NCI-H460 (cell line): ENCODE data around the gene SEC61A1. TPM values are rescaled to one million over a fixed set of nuclear protein-coding genes. Genes with fewer than 3 reads are reported as not detected.

Experiments
- DNase-seq: peaks from one replicate; pipeline ENCODE4 v3.0.0-alpha.2; 2016; ENCODE audit warnings: low read depth; ENCODE audit errors: extremely low read depth
- total RNA-seq: library from RNA; depleted of rRNA; stranded (reverse); fragments of >200 nt; shearing (Covaris generic); gene quantifications from 2 replicates; pipeline ENCODE4 v1.2.3, GENCODE V29; 2014

The SEC61A1 gene
- total RNA-seq, 1 experiment from 2014 or later: 133 TPM

DNA sequence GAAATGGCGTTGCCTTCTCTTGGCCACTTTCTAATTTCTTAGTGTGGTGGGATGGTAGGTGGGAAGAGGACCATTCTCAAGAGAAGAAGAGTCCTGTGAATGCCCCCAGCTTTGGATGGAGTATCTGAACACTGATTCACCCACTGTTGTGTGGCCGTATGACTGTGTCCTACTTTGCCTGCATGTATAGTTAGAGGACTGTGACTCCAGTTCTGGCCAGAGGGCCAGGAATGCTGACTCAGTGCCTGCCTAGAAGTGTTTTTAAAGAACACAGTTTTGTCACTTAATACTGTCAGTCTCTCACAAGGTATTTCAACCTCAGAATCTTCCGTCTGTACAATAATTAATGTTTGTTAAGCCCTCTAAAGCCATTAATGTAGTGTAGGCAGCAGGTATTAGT, 2.1 kb downstream of the SEC61A1 start:
- no peak for DNase-seq

DNA sequence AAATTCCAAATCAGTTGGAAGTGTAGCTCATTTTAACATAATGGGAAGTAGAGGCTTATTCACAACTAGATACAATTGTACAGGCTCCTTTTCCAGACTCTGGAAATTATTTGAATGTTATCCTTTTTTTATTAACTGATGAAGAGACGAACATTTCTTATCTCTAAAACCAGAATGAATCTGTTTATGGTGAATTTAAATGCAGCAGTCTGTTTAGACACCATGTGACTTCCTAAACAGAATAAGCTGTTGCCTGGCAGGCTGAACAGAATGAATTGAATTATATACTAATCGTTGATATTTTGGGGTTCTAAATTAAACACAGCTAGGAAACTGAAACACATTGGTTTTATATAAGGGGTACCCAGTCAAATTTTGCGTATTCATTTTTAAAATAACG, 4.0 kb downstream of the SEC61A1 start:
- DNase-seq: no peak

DNA sequence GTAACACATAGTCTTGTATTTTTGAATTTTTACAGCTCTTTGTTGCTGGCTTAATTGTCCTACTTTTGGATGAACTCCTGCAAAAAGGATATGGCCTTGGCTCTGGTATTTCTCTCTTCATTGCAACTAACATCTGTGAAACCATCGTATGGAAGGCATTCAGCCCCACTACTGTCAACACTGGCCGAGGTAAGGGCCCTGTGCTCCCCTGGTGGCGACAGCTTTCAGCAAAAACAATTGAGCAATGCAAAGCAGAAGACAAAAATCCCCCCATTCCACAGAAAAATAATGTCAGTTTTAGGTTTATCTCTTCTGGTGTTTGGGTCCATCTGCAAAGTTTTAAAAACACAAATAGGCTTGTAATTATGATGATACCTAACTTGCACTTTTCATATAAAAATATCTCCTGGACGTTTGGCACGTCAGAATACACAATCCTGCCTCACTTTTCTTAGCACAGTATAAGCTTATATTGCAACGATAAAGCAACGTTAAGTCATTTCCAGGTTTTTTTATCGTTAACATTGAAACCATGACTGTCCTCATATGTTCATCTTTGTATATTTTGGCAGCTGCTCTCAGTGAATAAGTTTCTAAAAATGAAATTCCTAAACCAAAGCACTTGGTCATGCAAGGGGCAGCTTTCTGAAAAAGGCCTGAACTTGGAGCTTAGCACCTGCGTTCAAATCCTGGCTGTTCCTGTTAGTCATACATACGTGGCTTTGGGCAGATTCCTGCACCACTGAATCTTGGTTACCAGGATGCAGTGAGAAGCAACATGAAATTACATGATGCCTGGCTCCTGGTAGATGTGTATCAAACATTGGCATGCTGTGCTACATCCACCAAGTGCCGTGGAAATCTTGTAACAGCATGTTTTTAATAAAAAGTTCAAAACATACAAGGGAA, 8.5 kb downstream of the SEC61A1 start:
- peak; percentile 91 for DNase-seq

DNA sequence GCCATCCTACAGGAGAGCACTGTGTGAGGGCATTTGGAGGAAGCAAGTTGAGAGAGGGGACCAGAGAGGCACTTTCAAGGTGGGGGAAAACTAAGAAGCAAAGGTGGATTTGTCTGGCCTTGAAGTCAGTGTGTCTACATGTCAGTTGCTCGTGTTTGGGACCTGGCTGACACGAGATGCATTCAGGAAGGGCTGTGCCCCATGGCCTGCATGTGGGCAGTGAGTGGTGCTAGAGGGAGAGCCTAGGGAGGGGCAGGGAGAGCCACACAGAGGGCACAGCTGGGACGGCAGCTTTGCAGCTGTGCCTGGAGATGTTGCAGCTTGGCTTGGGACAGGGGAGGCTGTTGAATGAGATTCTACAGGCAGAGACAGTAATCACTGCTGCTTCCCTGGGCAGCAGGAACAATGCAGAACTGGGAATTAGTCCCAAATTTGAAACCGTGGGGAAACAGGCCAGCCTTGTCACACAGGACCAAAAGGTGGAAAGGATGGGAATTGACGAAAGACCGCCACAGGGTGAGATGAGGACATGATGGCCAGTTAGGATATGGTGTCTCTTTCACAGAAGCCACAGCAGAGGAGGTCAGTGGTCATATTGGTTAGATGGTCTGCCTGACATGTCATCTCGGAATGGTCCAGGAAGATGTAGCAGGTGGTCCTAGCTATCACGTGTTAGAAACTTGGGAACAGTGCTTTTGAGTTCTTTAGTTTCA, 10.0 kb downstream of the SEC61A1 start:
- DNase-seq: no peak

DNA sequence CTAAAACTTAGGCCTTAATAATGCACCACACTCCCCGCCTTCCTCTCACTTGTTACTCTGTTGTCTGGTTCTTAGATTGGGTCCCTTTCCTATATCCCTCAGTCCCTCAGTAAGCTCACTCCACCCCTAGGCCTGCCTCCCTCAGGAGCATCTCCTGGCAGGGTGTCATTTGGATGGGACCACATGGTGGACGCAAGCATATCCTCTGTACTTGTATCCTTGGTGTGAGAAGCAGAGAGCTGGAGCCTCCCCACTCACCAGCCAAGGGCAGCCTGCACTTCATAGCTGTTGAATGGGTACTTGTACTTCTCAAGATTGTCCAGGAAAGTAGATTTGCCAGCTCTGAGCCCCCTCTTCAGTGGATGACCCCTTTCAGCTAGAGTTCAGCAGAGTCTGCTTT, 11.6 kb downstream of the SEC61A1 start:
- DNase-seq: no peak

DNA sequence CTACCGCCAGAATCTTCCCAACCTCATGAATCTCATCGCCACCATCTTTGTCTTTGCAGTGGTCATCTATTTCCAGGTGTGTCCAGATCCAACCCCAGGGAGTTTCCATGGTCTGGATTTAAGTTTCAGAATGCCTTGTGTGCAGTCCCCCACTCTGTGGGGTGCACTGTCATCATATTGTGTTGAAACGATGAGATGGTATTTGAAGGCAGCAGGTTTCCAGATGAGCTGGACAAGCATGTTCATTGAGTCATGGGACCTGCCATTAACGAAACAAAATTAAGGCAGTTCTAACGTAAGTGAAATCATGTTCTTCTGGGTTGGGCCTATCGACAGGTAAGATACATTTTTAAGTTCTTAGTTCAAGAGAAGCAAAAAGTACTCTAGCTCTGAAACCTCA, 12.7 kb downstream of the SEC61A1 start:
- no peak for DNase-seq

DNA sequence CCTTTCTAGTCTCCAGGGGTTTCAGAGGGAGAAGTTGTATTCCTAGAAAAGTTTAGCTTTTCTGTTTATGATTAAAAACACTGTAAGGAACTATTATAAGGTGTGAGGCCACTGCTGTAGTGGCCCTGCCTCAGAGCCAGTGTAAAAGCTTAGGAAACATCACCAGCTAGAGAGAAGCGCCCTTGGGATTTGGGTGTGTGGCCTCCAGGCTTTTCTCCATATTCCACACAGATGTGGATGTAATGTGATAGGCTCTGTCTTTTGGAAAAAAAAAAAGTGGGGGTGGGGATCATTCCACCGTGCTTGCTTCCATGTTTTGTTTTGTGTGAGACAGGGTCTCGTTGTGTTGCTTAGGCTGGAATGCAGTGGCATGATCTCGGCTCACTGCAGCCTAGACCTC, 13.9 kb downstream of the SEC61A1 start:
- no peak for DNase-seq

DNA sequence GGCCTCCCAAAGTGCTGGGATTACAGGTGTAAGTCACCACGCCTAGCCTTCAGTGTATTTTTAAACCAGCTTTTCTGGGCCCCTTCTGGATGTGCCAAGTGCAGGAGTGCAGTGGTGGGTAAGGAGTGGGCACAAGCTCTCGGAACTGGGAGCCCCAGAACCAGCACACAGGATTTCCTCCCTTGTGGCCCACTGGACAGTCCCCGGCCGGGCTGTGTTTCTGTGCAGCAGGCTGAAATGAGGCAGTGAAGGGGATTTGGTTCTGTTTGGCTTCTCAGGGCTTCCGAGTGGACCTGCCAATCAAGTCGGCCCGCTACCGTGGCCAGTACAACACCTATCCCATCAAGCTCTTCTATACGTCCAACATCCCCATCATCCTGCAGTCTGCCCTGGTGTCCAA, 14.4 kb downstream of the SEC61A1 start:
- no peak for DNase-seq

DNA sequence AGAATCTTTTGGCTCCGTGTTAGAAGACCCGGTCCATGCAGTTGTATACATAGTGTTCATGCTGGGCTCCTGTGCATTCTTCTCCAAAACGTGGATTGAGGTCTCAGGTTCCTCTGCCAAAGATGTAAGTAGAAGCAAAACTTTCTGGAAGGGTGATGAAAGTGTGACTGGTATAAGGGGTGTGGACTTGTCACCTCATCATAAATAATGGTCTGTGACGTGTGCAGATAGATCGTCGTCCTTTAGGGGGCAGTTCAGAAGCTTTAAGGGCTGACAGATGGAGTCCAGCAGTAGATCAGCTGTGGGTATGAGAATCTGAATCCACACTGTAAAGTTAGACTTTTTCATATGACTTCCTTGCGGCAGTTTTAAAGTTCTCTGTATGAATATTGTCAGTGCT, 15.3 kb downstream of the SEC61A1 start:
- DNase-seq: no peak

DNA sequence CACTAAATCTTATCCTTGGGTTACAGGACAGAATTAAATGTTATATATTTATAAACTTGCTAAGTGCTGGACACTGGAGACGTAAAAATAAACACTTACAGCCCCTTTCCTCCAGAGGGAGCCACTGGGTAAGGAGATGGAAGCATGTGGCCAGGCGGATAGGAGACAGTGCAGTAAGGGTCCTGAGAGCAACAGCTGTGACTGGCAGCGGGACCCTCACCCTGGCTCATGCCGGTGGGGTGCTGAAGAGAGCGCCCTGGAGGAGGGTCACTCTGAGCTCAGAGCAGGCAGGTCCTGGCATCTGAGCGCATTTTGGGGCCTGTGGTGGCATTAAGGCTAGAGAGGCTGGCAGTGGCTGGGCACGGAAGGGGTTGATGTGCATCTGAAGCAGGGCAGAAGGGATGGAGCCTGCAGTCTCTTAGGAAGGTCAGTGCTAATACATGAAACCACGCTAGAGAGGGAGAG, 16.0 kb downstream of the SEC61A1 start:
- DNase-seq: peak; percentile 58

DNA sequence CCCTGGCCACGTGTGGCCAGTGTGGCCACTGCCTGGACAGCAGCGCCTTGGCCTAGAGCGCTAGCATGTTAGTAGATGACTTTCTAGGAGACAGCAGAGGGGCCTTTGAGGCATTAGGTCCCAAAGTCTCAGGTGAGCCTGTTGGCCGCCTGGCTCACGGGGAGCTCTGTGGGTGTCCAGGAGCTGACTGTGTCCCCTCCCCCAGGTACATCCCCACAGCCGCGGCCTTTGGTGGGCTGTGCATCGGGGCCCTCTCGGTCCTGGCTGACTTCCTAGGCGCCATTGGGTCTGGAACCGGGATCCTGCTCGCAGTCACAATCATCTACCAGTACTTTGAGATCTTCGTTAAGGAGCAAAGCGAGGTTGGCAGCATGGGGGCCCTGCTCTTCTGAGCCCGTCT, 17.0 kb downstream of the SEC61A1 start:
- no peak for DNase-seq

DNA sequence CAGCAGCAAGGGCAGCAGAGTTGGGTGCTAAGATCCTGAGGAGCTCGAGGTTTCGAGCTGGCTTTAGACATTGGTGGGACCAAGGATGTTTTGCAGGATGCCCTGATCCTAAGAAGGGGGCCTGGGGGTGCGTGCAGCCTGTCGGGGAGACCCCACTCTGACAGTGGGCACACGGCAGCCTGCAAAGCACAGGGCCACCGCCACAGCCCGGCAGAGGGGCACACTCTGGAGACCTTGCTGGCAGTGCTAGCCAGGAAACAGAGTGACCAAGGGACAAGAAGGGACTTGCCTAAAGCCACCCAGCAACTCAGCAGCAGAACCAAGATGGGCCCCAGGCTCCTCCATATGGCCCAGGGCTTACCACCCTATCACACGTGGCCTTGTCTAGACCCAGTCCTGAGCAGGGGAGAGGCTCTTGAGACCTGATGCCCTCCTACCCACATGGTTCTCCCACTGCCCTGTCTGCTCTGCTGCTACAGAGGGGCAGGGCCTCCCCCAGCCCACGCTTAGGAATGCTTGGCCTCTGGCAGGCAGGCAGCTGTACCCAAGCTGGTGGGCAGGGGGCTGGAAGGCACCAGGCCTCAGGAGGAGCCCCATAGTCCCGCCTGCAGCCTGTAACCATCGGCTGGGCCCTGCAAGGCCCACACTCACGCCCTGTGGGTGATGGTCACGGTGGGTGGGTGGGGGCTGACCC, 18.8 kb downstream of the SEC61A1 start:
- DNase-seq: no peak

DNA sequence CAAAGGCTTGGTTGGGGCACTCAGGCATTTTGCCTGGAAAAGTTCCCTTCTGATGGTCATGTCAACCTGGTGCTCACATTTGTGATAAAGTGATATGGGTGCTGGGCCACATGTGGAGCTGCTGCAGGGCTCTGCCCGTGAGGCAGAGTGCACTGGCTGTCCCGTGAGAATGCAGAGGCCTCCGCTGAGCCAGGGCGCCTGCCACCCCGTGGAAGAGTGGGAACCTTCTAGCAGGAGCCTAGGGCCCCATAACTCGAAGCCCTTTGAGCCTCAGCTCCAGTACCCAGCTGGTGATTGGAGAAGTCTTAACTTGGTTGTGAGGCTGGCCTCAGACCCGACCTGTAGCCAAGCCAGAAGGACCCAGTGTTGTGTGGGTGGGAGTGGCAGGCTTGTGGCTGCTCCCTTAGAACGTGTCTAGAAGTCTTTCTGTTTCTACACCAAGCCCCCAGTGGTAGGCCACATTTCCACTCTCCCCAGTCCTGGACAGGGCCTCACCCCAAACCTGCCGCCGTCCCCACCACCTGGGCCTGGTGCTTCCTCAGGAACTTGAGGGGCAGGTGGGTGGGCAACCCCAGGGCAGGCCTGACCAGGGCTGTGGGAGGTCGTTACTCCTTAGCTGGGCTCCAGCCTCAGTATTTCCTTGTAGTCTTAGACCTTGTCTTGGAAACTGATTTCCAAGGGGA, 19.7 kb downstream of the SEC61A1 start:
- DNase-seq: no peak

DNA sequence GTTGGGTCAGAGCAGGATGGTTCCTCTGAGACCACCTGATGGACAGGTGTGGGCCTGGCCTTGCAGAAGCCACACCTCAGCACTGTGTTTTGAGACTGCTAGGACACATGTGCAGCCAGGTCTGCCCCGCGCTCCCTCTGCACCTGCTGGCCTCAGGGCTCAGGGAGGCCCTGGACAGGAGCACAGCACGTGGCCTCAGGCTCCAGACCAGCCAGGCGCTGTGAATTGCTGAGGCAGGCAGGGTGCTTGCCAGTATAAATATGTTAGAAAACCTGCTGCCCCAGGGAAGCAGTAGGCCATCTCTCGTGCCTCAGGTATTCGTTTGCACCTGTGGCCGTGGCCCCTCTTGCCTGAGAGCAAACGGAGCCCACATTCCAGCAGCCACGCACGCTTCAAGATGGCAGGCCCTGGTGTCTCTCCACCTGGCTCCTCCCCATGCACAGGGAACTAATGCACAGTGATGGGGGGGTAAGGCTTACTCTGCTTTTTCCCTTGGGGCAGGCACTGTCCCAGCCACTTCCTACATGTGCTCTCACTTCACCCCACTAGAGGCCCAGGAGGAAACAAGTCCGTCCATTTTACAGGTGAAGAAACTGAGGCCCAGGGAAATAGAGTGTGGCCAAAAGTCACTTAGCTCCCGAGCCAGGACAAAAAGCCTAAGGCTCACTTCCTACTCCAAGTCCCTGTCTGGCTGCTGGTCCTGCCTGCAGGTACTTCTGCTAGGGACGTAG, 20.4 kb downstream of the SEC61A1 start:
- DNase-seq: no peak

DNA sequence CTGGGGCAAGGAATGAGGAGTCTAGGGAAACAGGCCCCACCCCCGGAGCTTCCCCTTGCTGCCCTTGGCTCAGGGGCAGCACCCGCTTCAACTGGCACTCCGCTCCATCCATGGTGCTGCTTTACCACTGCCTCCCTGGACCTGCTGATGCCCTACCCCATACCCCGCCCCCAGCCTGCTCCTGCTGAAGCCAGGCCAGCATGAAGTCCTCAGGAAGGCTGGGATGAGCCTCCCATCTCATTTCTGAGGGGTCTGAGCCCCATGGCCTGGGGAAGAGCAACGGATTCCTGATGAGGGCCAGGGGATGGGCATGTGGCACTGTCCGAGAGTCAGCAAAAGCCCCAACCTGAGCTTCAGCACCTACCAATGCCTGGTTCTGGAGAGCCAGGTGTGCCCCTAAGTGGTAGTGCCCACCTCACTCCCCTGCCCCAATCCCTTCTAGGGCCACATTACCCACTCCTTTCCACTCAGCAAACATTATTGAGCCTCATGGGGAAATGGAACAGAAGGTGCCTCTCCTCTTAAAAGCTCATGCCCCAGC, 21.0 kb downstream of the SEC61A1 start:
- DNase-seq: no peak

DNA sequence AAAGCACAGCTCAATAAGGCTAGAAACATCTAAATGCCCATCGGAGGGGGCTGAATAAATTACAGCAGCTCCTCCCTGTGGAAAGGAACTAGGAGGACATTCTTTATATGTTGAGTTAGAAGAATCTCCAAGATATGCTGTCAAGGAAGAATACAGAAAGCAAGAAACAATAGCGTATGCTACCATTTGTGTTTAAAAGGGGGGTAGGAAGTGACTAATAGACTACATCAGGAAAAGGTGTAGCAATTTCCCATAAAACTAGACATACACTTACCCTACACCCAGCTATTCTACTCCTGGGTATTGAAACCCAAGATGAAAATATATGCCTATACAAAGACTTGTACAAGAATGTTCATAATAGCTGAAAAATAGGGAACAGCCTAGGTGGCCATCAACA, 21.6 kb downstream of the SEC61A1 start:
- no peak for DNase-seq

DNA sequence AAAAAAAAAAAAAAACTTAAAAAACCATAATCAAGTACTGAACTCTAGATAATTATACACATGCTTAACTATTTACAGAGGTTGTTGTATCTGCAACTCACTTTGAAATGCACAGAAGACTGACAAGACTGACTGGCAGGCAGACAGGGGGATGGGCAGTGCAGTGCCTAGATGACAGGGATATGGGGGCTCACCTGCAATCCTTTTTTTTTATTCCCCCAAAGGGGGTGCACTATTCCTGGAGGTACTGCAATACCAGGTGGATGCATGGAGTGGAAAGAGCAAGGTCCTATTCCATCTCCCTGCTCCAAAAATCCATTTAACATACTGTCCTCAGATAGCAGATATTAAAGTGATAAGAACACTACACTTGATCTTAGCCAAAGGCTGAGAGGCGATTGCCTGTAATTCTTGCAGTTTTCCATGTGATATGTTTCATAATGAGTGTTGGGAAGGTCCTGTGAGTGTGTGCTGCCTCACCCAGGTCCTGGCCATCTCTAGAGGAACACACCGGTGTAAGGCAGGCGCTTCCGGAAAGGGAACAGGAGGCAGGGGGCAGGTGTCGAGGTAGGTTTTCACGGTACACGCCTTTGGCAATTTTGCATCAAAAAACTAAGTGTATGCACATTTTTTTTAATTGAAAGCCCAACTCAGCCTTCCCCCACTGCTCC, 22.7 kb downstream of the SEC61A1 start:
- DNase-seq: no peak

DNA sequence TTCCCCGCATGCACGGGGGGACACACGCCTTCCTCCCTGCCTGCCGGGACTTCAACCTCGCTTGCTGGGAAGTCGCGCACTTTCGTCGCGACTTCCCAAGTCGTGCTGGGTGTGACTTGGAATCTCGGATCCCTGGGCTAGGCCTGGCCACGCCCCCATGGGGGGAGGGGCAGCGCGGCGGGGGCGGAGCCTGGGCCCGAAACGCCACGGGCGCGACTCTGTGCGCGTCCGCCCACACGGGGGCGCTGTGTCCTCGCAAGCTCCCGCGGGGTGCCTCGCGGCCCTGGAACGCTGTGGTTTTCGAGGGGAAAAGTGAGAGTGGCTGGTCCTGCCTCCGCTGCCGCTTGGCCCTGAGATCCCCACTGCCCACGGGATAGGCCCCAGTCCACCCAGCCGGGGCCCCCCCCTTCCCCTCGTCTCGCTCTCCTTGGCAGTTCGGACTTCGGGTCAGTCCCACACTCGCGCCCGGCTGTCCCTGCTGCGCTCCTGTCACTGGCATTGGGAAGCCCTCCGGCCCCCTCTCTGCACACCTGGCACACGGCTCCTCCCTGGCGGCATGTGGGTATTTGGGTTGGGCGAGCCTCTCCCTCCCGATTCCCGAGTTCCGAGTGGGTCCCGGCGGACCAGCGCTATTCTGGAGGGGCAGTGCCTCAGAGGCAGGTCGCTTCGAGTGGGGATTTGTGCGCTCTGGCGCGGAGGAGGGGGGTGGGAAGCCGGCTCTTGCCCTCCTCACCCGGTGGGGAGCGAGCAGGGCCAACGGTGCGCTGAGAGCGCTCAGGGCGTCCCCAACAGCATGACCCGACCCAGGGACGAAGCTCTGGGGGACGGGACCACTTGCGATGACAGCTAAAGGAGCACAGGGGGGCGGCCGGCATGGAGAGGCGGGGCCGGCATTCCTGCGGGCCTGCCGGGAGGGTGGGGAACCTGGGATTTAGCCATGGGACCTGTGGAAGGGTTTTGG, 23.6 kb downstream of the SEC61A1 start:
- DNase-seq: peak; percentile 69
